Measurements from ENCODE around the gene GLE1. TPM values are rescaled to one million over a fixed set of nuclear protein-coding genes. Genes with fewer than 3 reads are reported as not detected.

The GLE1 gene
- total RNA-seq, 1 experiment from 2014 or later, result 36.6 TPM

DNA sequence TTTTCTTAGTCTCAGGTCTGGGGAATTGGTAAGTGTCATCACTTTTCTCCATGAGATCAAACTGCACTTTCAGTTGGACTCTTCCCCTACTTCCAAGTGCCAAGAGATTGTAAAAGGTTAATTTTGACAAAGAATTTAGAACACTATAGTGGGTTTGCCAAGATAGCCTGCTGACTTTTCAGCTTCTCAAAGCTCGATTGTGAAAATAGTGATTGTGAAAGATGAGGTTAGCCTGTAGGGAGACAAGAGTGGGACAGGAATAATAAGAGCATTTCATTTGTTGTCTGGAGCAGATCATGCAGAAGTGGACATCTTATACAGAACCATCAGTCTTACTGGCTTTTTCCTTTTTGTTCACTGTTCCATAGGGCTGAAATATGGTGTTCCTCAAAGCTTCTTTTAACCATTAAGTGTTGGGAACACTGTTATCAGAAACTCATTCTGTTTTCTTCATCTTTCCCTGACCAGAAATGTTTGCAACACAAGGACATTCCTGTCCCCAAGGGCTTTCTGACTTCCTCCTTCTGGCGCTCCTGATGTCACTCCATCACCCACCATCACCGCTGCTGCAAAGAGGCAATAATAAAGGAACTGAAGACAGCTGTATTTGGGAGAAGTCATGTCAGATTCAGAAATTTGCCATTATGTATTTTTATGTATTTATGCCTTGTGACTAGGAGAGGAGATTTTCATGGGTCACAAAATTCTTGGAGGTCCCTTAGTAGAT is 36.3 kb downstream of the GLE1 start:
- ATAC-seq, result no peak
- H3K27ac ChIP-seq (ENCODE audit: low read depth, low read length), result no peak overlapping the region
- no peak overlapping the region for H3K9ac ChIP-seq (ENCODE audit: low read length)
- H4K20me1 ChIP-seq (ENCODE audit: insufficient read depth), result no peaks in the 10 kb centered on the region
- no peak overlapping the region for H3K4me2 ChIP-seq (ENCODE audit: low read length)
- no peak overlapping the region for H3K4me3 ChIP-seq (replicated peaks in 1 of 2; ENCODE audit: low read depth in 1 of 2, low read length in 2 of 2)
- no peaks in the 10 kb centered on the region for H3K4me1 ChIP-seq (ENCODE audit: control insufficient read depth in 1 of 2, insufficient read depth in 2 of 2, low read length in 2 of 2)
- H3K79me2 ChIP-seq (ENCODE audit: insufficient read depth, low read length), result no peaks in the 10 kb centered on the region
- no peaks in the 10 kb centered on the region for H3K9me2 ChIP-seq (ENCODE audit: insufficient read depth)
- CTCF ChIA-PET, result no interaction called here
- no peak overlapping the region for H2AFZ ChIP-seq (ENCODE audit: low read depth, low read length, poor library complexity, severe bottlenecking)
- H3K27me3 ChIP-seq (ENCODE audit: insufficient read depth, low read length), result no peaks in the 10 kb centered on the region
- peaks cover 14 to 27% of the 10 kb centered on the region in 2 experiments for H3K36me3 ChIP-seq (ENCODE audit: control insufficient read depth in 1 of 2, insufficient read depth in 2 of 2, low read length in 2 of 2)
- RAD21 ChIA-PET (ENCODE audit: low non-redundant PET in 1 of 2, low total read pairs in 2 of 2, uncharacterized antibody in 2 of 2, unreplicated experiment in 2 of 2), result no interaction called here
- POLR2A ChIA-PET, result interaction anchor here (2.2 kb wide), 1 partner anchor 11 kb away, joined by 10 read pairs; the partner anchor contains the start of gene SPTAN1
- H3K9me3 ChIP-seq (ENCODE audit: control insufficient read depth in 1 of 2, insufficient read depth in 1 of 2, low read depth in 1 of 2, low read length in 2 of 2), result no peaks in the 10 kb centered on the region
- DNase-seq (ENCODE audit: low read depth, low spot score), result no peak
- BruUV-seq (replicated peaks), result no TSS peak
- TF ChIP-seq, protein P1, sequence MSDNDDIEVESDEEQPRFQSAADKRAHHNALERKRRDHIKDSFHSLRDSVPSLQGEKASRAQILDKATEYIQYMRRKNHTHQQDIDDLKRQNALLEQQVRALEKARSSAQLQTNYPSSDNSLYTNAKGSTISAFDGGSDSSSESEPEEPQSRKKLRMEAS (IDR thresholded peaks at IDR 0.05), result no peak
- TF ChIP-seq EZH2 (IDR thresholded peaks at IDR 0.05), result no peak
- intact Hi-C loops (cut with micrococcal nuclease), result no loop called here

DNA sequence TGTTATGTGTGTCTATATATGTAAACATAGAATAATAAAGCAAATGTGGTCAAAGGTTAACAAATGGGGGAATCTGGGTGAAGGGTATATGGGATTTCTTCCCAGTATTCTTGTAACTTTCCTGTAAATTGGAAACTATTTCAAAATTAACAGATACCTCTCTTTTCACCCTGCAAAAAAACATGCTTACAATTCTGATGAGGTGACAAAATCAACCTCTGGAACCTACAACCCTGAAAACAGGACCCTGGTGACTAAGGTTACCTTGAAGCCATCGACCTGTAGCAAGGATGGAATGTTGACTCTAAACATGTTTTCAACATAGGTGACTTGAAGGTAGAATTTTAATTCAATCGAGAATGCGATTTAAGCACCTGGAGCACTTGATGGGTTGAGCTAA is 42.0 kb downstream of the GLE1 start:
- H3K79me2 ChIP-seq (ENCODE audit: insufficient read depth, low read length), result no peaks in the 10 kb centered on the region
- H3K9me3 ChIP-seq (ENCODE audit: control insufficient read depth in 1 of 2, insufficient read depth in 1 of 2, low read depth in 1 of 2, low read length in 2 of 2), result no peaks in the 10 kb centered on the region
- no peaks in the 10 kb centered on the region for H4K20me1 ChIP-seq (ENCODE audit: insufficient read depth)
- ChIA-PET RAD21 (ENCODE audit: low non-redundant PET in 1 of 2, low total read pairs in 2 of 2, uncharacterized antibody in 2 of 2, unreplicated experiment in 2 of 2) (no interaction called here), POLR2A (no interaction called here), CTCF (no interaction called here)
- no peak for TF ChIP-seq POLR2AphosphoS5 (IDR thresholded peaks at IDR 0.05; ENCODE audit: low read depth, low read length)
- no peak for TF ChIP-seq YY1 (IDR thresholded peaks at IDR 0.05; ENCODE audit: extremely low read depth, insufficient replicate concordance, low read depth, low read length)
- TF ChIP-seq JUND (IDR thresholded peaks at IDR 0.05), result no peak
- TF ChIP-seq CBX3 (IDR thresholded peaks at IDR 0.05; ENCODE audit: low read depth), result no peak
- no peak overlapping the region for H3K9ac ChIP-seq (ENCODE audit: low read length)
- intact Hi-C loops (cut with micrococcal nuclease), result no loop called here
- peaks cover 0 to 5% of the 10 kb centered on the region in 2 experiments; a peak in 1 of 4 replicates for H3K36me3 ChIP-seq (ENCODE audit: control insufficient read depth in 1 of 2, insufficient read depth in 2 of 2, low read length in 2 of 2)
- no peaks in the 10 kb centered on the region for H3K9me2 ChIP-seq (ENCODE audit: insufficient read depth)
- BruUV-seq (replicated peaks), result no TSS peak
- peaks cover 0 to 6% of the 10 kb centered on the region in 2 experiments; a peak in 2 of 4 replicates for H3K4me1 ChIP-seq (ENCODE audit: control insufficient read depth in 1 of 2, insufficient read depth in 2 of 2, low read length in 2 of 2)
- no peak overlapping the region for H3K27ac ChIP-seq (ENCODE audit: low read depth, low read length)
- no peak overlapping the region for H2AFZ ChIP-seq (ENCODE audit: low read depth, low read length, poor library complexity, severe bottlenecking)
- H3K27me3 ChIP-seq (ENCODE audit: insufficient read depth, low read length), result no peaks in the 10 kb centered on the region
- ATAC-seq (no peak), DNase-seq (ENCODE audit: low read depth, low spot score) (no peak)
- H3K4me2 ChIP-seq (ENCODE audit: low read length), result no peak overlapping the region
- H3K4me3 ChIP-seq (replicated peaks in 1 of 2; ENCODE audit: low read depth in 1 of 2, low read length in 2 of 2), result no peak overlapping the region
